GM18508 (cell line): Measurements from ENCODE around the gene GARRE1.

Source experiments
- ATAC-seq: cut with Tn5 transposase; IDR thresholded peaks from one replicate; pipeline ENCODE4 v1.9.1; 2021; ENCODE audit warnings: moderate number of reproducible peaks; ENCODE audit not compliant: insufficient read depth, unreplicated experiment

Gene GARRE1

GRCh38 chr19:34287662-34288140, 33.3 kb downstream of the GARRE1 start:
- ATAC-seq: no peak

- ATAC-seq: no peak
Measured at GRCh38 chr19:34288381-34288780, 34.0 kb downstream of the GARRE1 start.

- no peak for ATAC-seq
Measured at GRCh38 chr19:34291235-34291634, 36.9 kb downstream of the GARRE1 start.

GRCh38 chr19:34295103-34295502, 40.7 kb downstream of the GARRE1 start:
- no peak for ATAC-seq

GRCh38 chr19:34298891-34299520, 44.7 kb downstream of the GARRE1 start:
- no peak for ATAC-seq

GRCh38 chr19:34299576-34299975, 45.2 kb downstream of the GARRE1 start:
- no peak for ATAC-seq

GRCh38 chr19:34300380-34300779, 46.0 kb downstream of the GARRE1 start:
- ATAC-seq: no peak

GRCh38 chr19:34300962-34301361, 46.6 kb downstream of the GARRE1 start:
- no peak for ATAC-seq
